Vagina (tissue), 2 donors: ENCODE data around the gene TOLLIP. TPM values are rescaled to one million over a fixed set of nuclear protein-coding genes. Genes with fewer than 3 reads are reported as not detected.

ENCODE experiments used
- DNase-seq, 2 donors: peaks; one replicate each; pipeline ENCODE4 v3.0.0-alpha.2; 2017; ENCODE audit errors: extremely low spot score in 2 of 2
- H3K27ac ChIP-seq: fragments of 200-600 bp; sonication (generic); one replicate; pipeline ENCODE4 v1.5.1; 2019
- H3K27me3 ChIP-seq: fragments of 200-600 bp; sonication (generic); one replicate; pipeline ENCODE4 v1.5.1; 2019
- H3K36me3 ChIP-seq, 2 donors: fragments of 200-600 bp; sonication (generic); one replicate each; pipeline ENCODE4 v1.5.1; 2017 to 2019
- H3K4me1 ChIP-seq: fragments of 200-600 bp; sonication (generic); one replicate; pipeline ENCODE4 v1.5.1; 2019
- H3K4me3 ChIP-seq, 2 donors: fragments of 200-600 bp; sonication (generic); 1 replicate in 1 of 2; 2 replicates in 1 of 2; pipeline ENCODE4 v1.5.1; 2016 to 2019
- H3K9me3 ChIP-seq: fragments of 200-600 bp; sonication (generic); one replicate; pipeline ENCODE4 v1.5.1; 2019
- POLR2A ChIP-seq, 2 donors: fragments of 450-650 bp; IDR thresholded peaks; one replicate each; pipeline ENCODE4 v1.6.1; 2017; ENCODE audit warnings: antibody characterized with exemption in 2 of 2, mild to moderate bottlenecking in 2 of 2, moderate library complexity in 2 of 2
- POLR2AphosphoS5 ChIP-seq, 2 donors: sonication (generic); formaldehyde crosslinking; IDR thresholded peaks; one replicate each; pipeline ENCODE4 v1.9.0; 2017; ENCODE audit warnings: antibody characterized with exemption in 2 of 2, mild to moderate bottlenecking in 2 of 2, low read depth in 1 of 2; ENCODE audit not compliant: insufficient read depth in 1 of 2
- intact Hi-C: fragments of 100-400 bp; cut with DNase I; formaldehyde crosslinking; loops from one replicate; pipeline ENCODE4 v1.15.1; 2023
- microRNA-seq: library from miRNA; unstranded; fragments of <30 nt; microRNA quantifications from one replicate; pipeline ENCODE4, GENCODE V29; 2017; ENCODE audit warnings: borderline number of aligned reads, borderline replicate concordance
- small RNA-seq: library from RNA; depleted of rRNA; stranded (forward); fragments of <200 nt; gene quantifications from one replicate; pipeline ENCODE3, GENCODE V24; 2016
- total RNA-seq: library from RNA; depleted of rRNA; stranded (reverse); fragments of >200 nt; gene quantifications from one replicate; pipeline ENCODE4 v1.2.3, GENCODE V29; 2016
- TF ChIP-seq, protein P1 (sequence below), 3 experiments: fragments of 450-650 bp in 2 of 3; fragments of 200-600 bp in 1 of 3; sonication (generic) in 1 of 3; IDR thresholded peaks; one replicate each; pipeline ENCODE4 v1.5.1; 2017 to 2019; ENCODE audit warnings: antibody characterized with exemption in 3 of 3, mild to moderate bottlenecking in 2 of 3, moderate library complexity in 2 of 3

TOLLIP gene
- total RNA-seq, 1 donor from 2014 or later, result 52.5 TPM

DNA sequence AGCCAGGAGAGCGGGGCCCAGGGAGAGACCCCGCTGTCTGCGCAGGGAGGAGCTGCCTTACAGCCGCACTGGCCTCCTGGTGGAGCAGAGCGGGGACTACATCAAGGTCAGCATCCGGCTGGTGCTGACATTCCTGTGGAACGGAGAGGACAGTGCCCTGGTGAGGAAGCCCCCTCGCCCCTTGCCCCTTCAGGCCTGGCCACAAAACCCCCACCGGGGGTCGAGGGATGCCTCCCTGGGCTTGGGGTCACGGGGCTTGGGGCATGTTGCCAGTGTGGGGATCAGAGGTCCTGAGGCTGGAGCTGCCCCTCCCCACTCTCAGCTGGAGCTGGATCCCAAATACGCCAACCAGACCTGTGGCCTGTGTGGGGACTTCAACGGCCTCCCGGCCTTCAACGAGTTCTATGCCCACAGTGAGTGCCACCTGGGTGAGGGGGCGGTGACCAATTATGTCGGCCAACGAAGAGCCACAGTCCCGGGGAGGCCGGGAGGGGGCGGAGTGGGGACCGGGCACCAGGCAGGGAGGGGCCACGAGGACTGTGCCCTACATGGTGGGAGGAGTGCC lies 82.4 kb downstream of the TOLLIP start:
- no peak overlapping the region for H3K4me3 ChIP-seq
- no peaks in the 10 kb centered on the region for H3K27me3 ChIP-seq
- H3K36me3 ChIP-seq, result no peaks in the 10 kb centered on the region
- TF ChIP-seq, protein P1, sequence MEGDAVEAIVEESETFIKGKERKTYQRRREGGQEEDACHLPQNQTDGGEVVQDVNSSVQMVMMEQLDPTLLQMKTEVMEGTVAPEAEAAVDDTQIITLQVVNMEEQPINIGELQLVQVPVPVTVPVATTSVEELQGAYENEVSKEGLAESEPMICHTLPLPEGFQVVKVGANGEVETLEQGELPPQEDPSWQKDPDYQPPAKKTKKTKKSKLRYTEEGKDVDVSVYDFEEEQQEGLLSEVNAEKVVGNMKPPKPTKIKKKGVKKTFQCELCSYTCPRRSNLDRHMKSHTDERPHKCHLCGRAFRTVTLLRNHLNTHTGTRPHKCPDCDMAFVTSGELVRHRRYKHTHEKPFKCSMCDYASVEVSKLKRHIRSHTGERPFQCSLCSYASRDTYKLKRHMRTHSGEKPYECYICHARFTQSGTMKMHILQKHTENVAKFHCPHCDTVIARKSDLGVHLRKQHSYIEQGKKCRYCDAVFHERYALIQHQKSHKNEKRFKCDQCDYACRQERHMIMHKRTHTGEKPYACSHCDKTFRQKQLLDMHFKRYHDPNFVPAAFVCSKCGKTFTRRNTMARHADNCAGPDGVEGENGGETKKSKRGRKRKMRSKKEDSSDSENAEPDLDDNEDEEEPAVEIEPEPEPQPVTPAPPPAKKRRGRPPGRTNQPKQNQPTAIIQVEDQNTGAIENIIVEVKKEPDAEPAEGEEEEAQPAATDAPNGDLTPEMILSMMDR (IDR thresholded peaks at IDR 0.05), result no peak
- no peak for TF ChIP-seq POLR2AphosphoS5 (IDR thresholded peaks at IDR 0.05; ENCODE audit: insufficient read depth in 1 of 2, low read depth in 1 of 2)
- intact Hi-C loops, result no loop called here
- H3K27ac ChIP-seq, result no peak overlapping the region
- H3K9me3 ChIP-seq, result no peaks in the 10 kb centered on the region
- no peaks in the 10 kb centered on the region for H3K4me1 ChIP-seq
- no peak for DNase-seq

DNA sequence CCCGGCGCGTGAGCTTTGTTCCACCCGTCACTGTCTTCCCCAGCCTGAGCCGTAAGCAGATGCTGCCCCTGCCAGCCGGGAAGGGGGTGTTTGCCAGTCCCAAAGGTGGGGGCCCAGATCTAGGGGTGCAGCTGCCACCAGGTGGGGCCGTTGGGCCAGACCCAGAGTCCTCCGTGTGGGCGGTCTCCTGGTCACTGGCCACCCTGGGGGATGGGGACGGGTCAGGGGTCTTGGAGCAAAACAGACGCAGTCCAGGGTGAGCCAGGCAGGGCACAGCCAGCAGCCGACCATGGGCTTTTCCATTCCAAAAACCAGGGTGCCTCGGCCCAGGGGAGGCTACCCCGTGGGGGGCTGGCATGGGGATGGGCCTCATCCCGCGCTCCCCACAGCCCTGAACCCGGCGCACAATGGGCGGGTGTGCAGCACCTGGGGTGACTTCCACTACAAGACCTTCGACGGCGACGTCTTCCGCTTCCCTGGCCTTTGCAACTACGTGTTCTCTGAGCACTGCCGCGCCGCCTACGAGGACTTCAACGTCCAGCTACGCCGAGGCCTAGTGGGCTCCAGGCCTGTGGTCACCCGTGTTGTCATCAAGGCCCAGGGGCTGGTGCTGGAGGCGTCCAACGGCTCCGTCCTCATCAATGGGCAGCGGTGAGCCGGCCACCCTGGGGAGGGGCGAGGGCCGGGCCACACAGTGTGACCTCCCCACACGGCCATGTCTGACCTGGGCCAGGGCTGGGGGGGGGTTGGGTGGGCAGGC lies 83.0 kb downstream of the TOLLIP start:
- no peaks in the 10 kb centered on the region for H3K36me3 ChIP-seq
- no peaks in the 10 kb centered on the region for H3K27me3 ChIP-seq
- no peak for TF ChIP-seq POLR2AphosphoS5 (IDR thresholded peaks at IDR 0.05; ENCODE audit: insufficient read depth in 1 of 2, low read depth in 1 of 2)
- no peaks in the 10 kb centered on the region for H3K9me3 ChIP-seq
- no peak for DNase-seq
- H3K27ac ChIP-seq, result no peak overlapping the region
- intact Hi-C loops, result no loop called here
- no peaks in the 10 kb centered on the region for H3K4me1 ChIP-seq
- no peak overlapping the region for H3K4me3 ChIP-seq

DNA sequence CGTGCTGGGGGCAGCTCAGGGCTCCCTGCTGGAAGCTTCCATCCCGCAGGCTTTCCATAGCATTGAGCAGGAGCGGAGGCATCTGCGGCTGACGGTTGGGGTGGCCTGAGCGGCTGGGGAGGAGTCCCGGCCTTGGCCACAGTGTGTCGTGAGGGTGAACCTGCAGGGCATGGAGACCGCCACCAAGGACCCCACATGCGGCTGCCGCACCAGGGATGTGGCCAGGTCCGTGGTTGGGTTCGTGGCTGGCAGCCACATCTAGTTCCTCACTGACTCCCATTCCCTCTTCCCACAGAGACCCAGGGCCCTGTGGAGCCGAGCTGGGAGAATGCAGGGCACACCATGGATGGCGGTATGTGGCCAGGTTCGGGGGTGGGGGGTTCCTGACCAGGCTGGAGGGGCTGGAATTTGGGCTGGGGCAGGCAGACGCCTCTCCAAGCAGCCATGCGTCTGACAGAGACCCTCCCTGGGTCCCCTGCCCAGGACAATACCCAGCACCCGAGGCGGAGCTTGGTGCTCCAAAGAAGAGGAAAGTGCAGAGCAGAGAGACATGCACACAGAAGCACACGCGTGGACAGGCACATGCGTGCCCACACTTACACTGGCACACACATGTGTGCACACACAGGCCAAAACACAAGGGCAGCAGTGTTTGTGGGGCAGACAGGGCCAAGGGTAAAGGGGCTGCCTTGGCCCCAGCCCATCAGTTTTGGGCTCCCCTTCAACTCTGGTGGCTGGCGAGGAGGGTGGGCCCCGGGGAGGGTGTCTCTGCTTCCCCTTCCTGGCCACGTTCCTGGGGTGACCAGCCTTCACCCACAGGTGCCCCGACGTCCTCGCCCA lies 83.8 kb downstream of the TOLLIP start:
- no peak for TF ChIP-seq POLR2AphosphoS5 (IDR thresholded peaks at IDR 0.05; ENCODE audit: insufficient read depth in 1 of 2, low read depth in 1 of 2)
- TF ChIP-seq POLR2A (IDR thresholded peaks at IDR 0.05), result no peak
- TF ChIP-seq, protein P1 (IDR thresholded peaks at IDR 0.05), result no peak
- H3K9me3 ChIP-seq, result no peaks in the 10 kb centered on the region
- H3K27ac ChIP-seq, result no peak overlapping the region
- intact Hi-C loops, result no loop called here
- H3K36me3 ChIP-seq, result no peaks in the 10 kb centered on the region
- H3K4me3 ChIP-seq, result no peak overlapping the region
- no peaks in the 10 kb centered on the region for H3K27me3 ChIP-seq
- H3K4me1 ChIP-seq, result no peaks in the 10 kb centered on the region
- no peak for DNase-seq

GRCh38 chr11:1224491-1225385 lies 84.7 kb downstream of the TOLLIP start:
- no peaks in the 10 kb centered on the region for H3K9me3 ChIP-seq
- H3K27me3 ChIP-seq, result no peaks in the 10 kb centered on the region
- TF ChIP-seq, protein P1 (IDR thresholded peaks at IDR 0.05), result no peak
- TF ChIP-seq POLR2A (IDR thresholded peaks at IDR 0.05) (no peak), POLR2AphosphoS5 (IDR thresholded peaks at IDR 0.05; ENCODE audit: insufficient read depth in 1 of 2, low read depth in 1 of 2) (no peak)
- DNase-seq, result no peak
- H3K36me3 ChIP-seq, result no peaks in the 10 kb centered on the region
- intact Hi-C loops, result no loop called here
- no peaks in the 10 kb centered on the region for H3K4me1 ChIP-seq
- no peak overlapping the region for H3K4me3 ChIP-seq
- no peak overlapping the region for H3K27ac ChIP-seq

Small RNAs within 50 kb of the gene (microRNA-seq; reads per million reads assigned to microRNA genes)
- gene MIR6744, result not detected

Small RNAs within 50 kb of the gene (small RNA-seq; reads per million reads assigned to genes)
- gene MIR6744, result not detected

Other genes starting within 250 kb of the TOLLIP start
- gene MUC2, start 234.8 kb downstream of the TOLLIP start, total RNA-seq, result not detected
- gene MUC5AC, start 151.7 kb downstream of the TOLLIP start, total RNA-seq, result not detected
- gene MUC5B, start 86.6 kb downstream of the TOLLIP start, total RNA-seq, result 0.25 TPM
- gene BRSK2, start 80.3 kb upstream of the TOLLIP start, total RNA-seq, result 3.9 TPM
- gene MOB2, start 177.1 kb upstream of the TOLLIP start, total RNA-seq, result 34.1 TPM